Head of caudate nucleus (tissue), 42 donors: ENCODE data around the gene IL1A.

Experiments used
- DNase-seq, 42 donors: peaks; one replicate each; pipeline versions ENCODE4 v3.0.0 to v3.0.0-alpha.2; 2020 to 2021; ENCODE audit warnings: mixed read lengths in 7 of 42
- intact Hi-C: fragments of 100-400 bp; cut with DNase I; formaldehyde crosslinking; loops from one replicate; pipeline ENCODE4 v1.15.0; 2022

IL1A gene

GRCh38 chr2:112820343-112820742, 36.0 kb upstream of the IL1A start:
- intact Hi-C loops, result no loop called here
- DNase-seq, result no peak

DNA sequence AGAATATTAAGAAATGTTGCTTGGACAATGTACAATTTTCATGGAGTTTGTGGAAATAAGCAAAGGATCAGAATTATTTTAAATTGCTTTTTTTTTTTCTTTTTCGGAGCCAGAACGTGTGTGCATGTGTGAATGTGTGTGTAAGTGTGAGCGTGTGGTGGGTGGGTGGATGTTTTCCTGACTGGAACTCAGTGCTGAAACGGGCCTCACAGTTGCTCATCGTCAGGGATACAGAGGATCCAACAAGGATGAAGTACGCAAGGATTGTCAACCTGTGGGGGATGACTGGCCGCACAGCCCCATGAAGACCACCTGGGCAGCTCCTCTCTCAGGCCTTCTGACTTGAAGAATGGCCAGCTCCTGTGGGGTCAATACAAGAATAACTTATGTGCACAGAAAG, 34.8 kb upstream of the IL1A start:
- no peak for DNase-seq
- intact Hi-C loops, result no loop called here

- intact Hi-C loops, result no loop called here
- no peak for DNase-seq
Measured at GRCh38 chr2:112818094-112818902, 34.0 kb upstream of the IL1A start.

DNA sequence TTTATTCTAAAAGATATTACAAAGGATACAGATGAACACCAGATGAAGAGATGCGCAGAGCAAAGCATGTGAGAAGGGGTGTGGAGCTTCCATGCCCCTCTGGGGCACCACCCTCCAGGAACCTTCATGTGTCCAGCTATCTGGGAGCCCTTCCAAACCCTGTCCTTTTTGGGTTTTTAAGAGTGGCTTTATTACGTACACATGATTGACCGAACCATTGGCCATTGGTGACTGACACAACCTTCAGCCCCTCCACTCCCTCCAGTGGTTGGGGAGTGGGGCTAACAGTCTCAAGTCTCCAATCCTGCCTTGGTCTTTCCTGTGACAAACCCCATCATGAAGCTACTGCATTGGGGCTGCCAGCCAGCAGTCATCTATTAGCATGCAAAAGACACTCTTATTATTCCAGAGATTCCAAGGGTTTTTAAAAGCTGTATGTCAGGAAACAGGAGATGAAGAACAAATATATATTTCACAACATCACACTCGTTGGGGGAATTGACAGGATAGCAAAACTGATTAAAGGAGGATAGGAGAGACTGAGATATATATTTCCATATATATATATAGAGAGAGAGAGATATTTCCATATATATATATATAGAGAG, 32.9 kb upstream of the IL1A start:
- no peak for DNase-seq
- intact Hi-C loops, result no loop called here

DNA sequence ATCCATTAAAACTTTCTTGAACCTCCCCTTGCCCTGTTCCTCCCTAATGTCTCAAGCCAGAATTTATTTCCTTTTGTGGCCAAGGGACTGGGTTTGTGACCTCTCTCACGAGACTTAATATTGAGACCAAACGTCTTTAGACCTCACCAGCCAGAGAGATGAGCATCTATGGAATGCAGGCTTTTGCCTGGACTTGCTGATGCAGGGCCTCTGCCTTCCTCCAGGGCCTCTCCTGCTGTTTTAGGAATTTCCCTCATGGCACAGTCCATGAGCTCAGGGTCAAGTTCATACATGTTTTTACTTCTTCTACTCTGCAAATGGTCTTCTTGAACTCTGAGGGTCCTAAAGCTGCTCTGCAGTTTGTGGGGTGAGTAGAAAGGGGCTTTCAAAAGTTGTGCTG, 30.0 kb upstream of the IL1A start:
- intact Hi-C loops, result no loop called here
- DNase-seq, result no peak

GRCh38 chr2:112813280-112813966, 29.1 kb upstream of the IL1A start:
- no peak for DNase-seq
- intact Hi-C loops, result no loop called here

GRCh38 chr2:112812318-112813267, 28.3 kb upstream of the IL1A start:
- intact Hi-C loops, result no loop called here
- no peak for DNase-seq

DNA sequence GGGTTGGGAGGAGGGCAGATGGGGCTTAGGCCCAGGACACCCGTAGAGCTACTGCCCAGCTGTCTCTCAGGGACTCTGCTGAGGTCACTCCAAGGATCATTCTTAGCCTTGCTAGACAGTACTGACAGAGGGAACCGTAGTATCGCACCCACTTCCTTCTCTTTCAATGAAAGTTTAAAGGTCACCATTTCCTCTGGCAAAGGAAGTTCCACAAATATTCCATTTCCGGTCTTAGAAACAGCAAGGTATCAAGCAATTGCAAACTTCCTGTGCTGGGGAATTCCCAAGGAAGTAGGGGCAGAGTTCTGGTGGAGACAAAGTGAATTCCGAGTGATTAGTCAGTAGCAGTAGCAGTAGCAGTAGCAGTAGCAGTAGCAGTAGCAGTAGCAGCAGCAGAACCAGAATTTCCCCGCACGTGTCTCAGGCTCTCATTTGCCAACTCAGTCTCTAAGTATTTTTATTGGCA, 27.6 kb upstream of the IL1A start:
- intact Hi-C loops, result no loop called here
- no peak for DNase-seq

DNA sequence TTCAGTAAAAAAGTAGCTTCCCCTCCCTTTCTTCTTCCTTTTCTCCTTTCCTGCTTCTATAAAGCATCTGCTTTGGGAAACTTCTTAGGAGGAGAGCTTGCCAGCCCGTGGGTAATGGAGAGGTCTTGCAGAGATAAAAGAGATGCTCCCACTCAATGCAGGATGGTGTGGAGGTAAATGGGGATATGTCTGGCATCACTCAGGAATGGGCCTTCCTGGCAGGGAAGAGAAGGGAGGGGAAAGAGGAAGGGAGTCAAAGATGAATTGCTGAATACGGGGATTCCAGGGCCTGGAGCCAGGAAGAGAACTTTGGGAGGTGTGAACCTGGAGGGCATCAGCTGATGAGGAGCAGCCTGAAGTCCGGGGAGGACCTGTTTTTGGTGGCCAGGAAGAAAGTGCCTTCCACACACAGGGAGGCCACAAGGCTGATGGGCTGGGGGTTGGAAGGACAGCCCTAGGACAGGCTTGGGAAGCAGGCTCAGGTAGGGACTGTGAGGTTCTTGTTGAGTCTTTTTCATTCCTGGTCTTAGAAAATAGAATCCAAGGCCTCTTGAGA, 27.1 kb upstream of the IL1A start:
- intact Hi-C loops, result no loop called here
- DNase-seq, result no peak

DNA sequence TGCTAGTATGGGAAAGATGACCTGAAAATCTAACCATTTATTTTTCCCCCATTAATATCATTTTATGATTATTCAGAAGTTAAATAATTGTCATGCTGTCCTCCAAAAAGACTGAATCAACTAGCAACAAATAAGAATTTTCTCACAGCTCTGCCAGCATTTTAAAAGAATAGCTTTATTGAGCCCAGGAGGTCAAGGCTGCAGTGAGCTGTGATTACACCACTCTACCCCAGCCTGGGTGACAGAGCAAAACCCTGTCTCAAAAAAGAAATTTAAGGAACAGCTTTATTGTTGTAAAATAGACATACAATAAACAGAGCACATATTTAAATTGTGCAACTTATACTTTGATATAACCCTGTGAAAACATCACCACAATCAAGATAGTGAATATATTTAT, 24.8 kb upstream of the IL1A start:
- no peak for DNase-seq

DNA sequence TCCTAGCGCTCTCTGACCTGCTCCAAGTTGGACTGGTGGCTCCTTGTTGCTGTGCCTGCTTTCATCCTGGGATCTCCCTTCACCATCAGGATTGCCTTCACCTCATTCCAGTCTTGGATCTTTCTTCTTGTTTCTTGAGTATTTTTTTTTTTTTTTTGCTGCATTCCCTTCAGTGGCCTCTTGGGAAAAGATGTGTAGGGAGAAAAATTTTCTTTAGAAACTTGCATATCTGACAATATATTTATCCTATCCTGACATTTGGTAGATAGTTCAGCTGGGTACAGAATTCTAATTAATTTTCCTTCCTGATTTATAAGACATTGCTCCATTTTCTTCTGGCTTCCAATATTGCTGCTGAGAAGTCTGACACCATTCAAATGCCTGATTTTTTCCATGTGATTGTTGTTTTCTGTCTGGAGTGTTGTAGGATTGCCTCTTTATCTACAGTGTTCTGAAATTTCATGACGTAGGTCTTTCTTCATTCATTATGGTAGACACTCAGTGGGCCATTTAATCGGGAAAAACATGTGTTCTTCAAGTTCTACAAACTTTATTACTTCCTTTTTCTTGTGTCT, 23.0 kb upstream of the IL1A start:
- no peak for DNase-seq
- intact Hi-C loops, result no loop called here

More for the DNA sequence above, 24.8 kb upstream of the IL1A start:
- intact Hi-C loops, result no loop called here

GRCh38 chr2:112805542-112805941, 21.2 kb upstream of the IL1A start:
- DNase-seq, result no peak
- intact Hi-C loops, result no loop called here

DNA sequence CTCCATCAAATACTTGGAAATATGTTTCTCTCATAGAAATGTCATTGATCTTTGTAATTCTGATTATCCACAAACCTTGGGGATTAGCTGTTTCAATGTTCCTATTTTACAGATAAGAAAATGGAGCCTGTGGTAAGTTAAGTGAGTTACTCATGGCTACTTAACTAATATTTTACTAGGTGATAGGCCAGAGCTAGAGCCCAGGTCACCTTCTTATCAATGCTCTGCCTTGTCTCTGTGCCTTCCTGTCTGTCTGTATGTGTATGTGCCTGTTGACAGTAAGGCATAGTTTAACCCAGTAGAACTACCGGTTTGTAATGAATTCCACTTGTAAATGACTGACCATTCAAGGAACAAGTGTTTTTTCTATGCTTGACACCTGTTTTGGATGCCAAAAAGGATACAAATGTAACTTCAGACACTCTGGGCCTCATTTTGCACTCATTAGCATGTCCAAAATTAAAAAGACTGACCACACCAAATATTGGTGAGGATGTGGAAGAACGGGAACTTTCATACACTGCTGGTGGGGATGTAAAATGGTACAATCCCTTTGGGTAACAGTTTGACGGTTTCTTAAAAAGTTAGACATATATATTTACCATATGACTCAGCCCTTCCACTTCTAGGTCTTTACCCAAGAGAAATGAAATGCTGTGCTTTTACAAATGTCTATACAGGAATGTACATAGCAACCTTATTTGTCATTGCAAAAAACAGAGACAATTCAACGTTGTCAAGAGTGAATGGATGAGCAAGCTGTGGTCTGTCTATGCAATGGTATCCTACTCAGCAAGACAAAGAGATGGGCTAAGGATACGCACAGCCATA, 19.6 kb upstream of the IL1A start:
- intact Hi-C loops, result no loop called here
- DNase-seq, result no peak

- intact Hi-C loops, result no loop called here
- DNase-seq, result no peak
Measured at GRCh38 chr2:112800881-112801583, 16.7 kb upstream of the IL1A start.

- DNase-seq, result no peak
- intact Hi-C loops, result no loop called here
Measured at GRCh38 chr2:112798979-112799975, 15.0 kb upstream of the IL1A start.

DNA sequence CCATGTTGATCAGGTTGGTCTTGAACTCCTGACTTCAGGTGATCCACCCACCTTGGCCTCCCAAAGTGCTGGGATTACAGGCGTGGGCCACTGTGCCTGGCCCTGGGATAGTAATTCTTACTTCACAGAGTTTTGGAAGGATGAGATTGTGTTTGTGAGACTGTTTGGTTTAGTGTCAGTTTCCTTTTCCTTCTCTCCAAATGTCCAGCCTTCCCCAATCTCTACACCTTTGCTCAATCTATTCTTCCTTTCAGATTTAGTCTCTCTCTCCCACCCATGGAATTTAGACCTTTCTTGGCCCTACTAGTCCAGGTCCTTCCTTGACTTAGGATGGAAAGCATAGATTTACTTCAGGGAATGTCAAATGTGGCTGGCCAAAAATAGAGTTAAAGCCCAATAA, 12.2 kb upstream of the IL1A start:
- intact Hi-C loops, result no loop called here
- DNase-seq, result no peak
